GM18861 (cell line): ENCODE data around the gene PIK3R4.

Experiments used
- ATAC-seq: cut with Tn5 transposase; IDR thresholded peaks from one replicate; pipeline ENCODE4 v1.9.1; 2021; ENCODE audit not compliant: unreplicated experiment

The PIK3R4 gene

GRCh38 chr3:130743354-130743753 lies 3.3 kb downstream of the PIK3R4 start:
- no peak for ATAC-seq

GRCh38 chr3:130741946-130742610 lies 4.6 kb downstream of the PIK3R4 start:
- ATAC-seq = no peak

- no peak for ATAC-seq
These were observed 6.8 kb downstream of the PIK3R4 start for GRCh38 chr3:130739848-130740247.

- no peak for ATAC-seq
These were observed 8.4 kb downstream of the PIK3R4 start for GRCh38 chr3:130738241-130738640.

- no peak for ATAC-seq
These were observed 9.0 kb downstream of the PIK3R4 start for GRCh38 chr3:130737622-130738021.

GRCh38 chr3:130733236-130733875 lies 13.3 kb downstream of the PIK3R4 start:
- ATAC-seq = no peak

- ATAC-seq = no peak
These were observed 14.1 kb downstream of the PIK3R4 start for GRCh38 chr3:130732501-130732900.

- no peak for ATAC-seq
These were observed 14.8 kb downstream of the PIK3R4 start for GRCh38 chr3:130731817-130732216.

- no peak for ATAC-seq
These were observed 17.5 kb downstream of the PIK3R4 start for GRCh38 chr3:130729154-130729553.

- ATAC-seq = no peak
These were observed 18.6 kb downstream of the PIK3R4 start for GRCh38 chr3:130728037-130728436.

- no peak for ATAC-seq
These were observed 20.9 kb downstream of the PIK3R4 start for GRCh38 chr3:130725746-130726145.

- no peak for ATAC-seq
These were observed 31.0 kb downstream of the PIK3R4 start for GRCh38 chr3:130715616-130716015.

GRCh38 chr3:130712718-130713423 lies 33.8 kb downstream of the PIK3R4 start:
- no peak for ATAC-seq

- no peak for ATAC-seq
These were observed 34.9 kb downstream of the PIK3R4 start for GRCh38 chr3:130711565-130712324.

GRCh38 chr3:130709671-130710070 lies 37.0 kb downstream of the PIK3R4 start:
- no peak for ATAC-seq

GRCh38 chr3:130707902-130708601 lies 38.6 kb downstream of the PIK3R4 start:
- ATAC-seq = no peak

GRCh38 chr3:130705501-130705900 lies 41.1 kb downstream of the PIK3R4 start:
- no peak for ATAC-seq

GRCh38 chr3:130702985-130703384 lies 43.6 kb downstream of the PIK3R4 start:
- ATAC-seq = no peak

- ATAC-seq = no peak
These were observed 46.1 kb downstream of the PIK3R4 start for GRCh38 chr3:130700541-130700940.

- ATAC-seq = no peak
These were observed 46.9 kb downstream of the PIK3R4 start for GRCh38 chr3:130699765-130700164.

- no peak for ATAC-seq
These were observed 53.3 kb downstream of the PIK3R4 start for GRCh38 chr3:130693314-130693713.
